DND-41 (cell line): ENCODE results near the gene COL19A1.

Source experiments
- ATAC-seq: fragments of 200-7000 bp; cut with Tn5 transposase; 3 replicates; pipeline ENCODE4 v1.9.1; 2021; ENCODE audit warnings: low read depth; ENCODE audit not compliant: insufficient read depth
- DNase-seq: peaks from one replicate; pipeline ENCODE4 v3.0.0-alpha.2; 2020
- H2AFZ ChIP-seq: 2 replicates; pipeline ENCODE4 v1.6.0; 2012; ENCODE audit warnings: low read depth, low read length
- H3K27ac ChIP-seq: 2 replicates; pipeline ENCODE4 v1.5.1; 2012; ENCODE audit warnings: low read length, inconsistent platforms
- H3K27me3 ChIP-seq: fragments of 200-600 bp; sonication (generic); 2 replicates; pipeline ENCODE4 v1.6.0; 2012; ENCODE audit warnings: low read length, mild to moderate bottlenecking, inconsistent platforms; ENCODE audit not compliant: insufficient read depth, poor library complexity
- H3K36me3 ChIP-seq: 2 replicates; pipeline ENCODE4 v1.5.1; 2012; ENCODE audit warnings: low read length, inconsistent platforms; ENCODE audit not compliant: insufficient read depth
- H3K4me1 ChIP-seq: 2 replicates; pipeline ENCODE4 v1.5.1; 2012; ENCODE audit warnings: mild to moderate bottlenecking, low read length; ENCODE audit not compliant: insufficient read depth
- H3K4me2 ChIP-seq: 2 replicates; pipeline ENCODE4 v1.6.0; 2012; ENCODE audit warnings: mild to moderate bottlenecking, moderate library complexity, low read length, inconsistent platforms; ENCODE audit not compliant: insufficient read depth
- H3K4me3 ChIP-seq, 2 experiments: fragments of 200-600 bp in 1 of 2; shearing (Covaris generic) in 1 of 2; 2 replicates each; pipeline ENCODE4 v1.5.1; 2012 to 2016; ENCODE audit warnings: inconsistent platforms in 2 of 2, low read length in 2 of 2, mild to moderate bottlenecking in 2 of 2, low read depth in 1 of 2, moderate library complexity in 1 of 2
- H3K79me2 ChIP-seq: 2 replicates; pipeline ENCODE4 v1.6.0; 2012; ENCODE audit warnings: low read length, inconsistent platforms; ENCODE audit not compliant: insufficient read depth
- H3K9ac ChIP-seq: 2 replicates; pipeline ENCODE4 v1.6.0; 2012; ENCODE audit warnings: low read depth, mild to moderate bottlenecking, inconsistent platforms, low read length, moderate library complexity
- H3K9me3 ChIP-seq: 2 replicates; pipeline ENCODE4 v1.5.1; 2012; ENCODE audit warnings: low read length, moderate library complexity, mild to moderate bottlenecking, inconsistent platforms; ENCODE audit not compliant: insufficient read depth, severe bottlenecking
- H4K20me1 ChIP-seq: 2 replicates; pipeline ENCODE4 v1.6.0; 2012; ENCODE audit warnings: low read length; ENCODE audit not compliant: insufficient read depth
- CTCF ChIP-seq: IDR thresholded peaks from 2 replicates; pipeline ENCODE4 v1.5.1; 2012; ENCODE audit warnings: borderline replicate concordance, low read length, moderate library complexity, mild to moderate bottlenecking; ENCODE audit not compliant: poor library complexity, severe bottlenecking; ENCODE audit errors: extremely low read depth
- EZH2 ChIP-seq: IDR thresholded peaks from 3 replicates; pipeline ENCODE4 v1.6.1; 2012; ENCODE audit warnings: borderline replicate concordance, low read depth, mild to moderate bottlenecking, moderate library complexity, low read length, inconsistent platforms; ENCODE audit not compliant: severe bottlenecking

The COL19A1 gene

GRCh38 chr6:70124443-70124842, 258.1 kb downstream of the COL19A1 start:
- no peaks in the 10 kb centered on the region for H3K36me3 ChIP-seq
- no peak overlapping the region for H2AFZ ChIP-seq
- ATAC-seq: no peak
- H3K79me2 ChIP-seq: no peaks in the 10 kb centered on the region
- H3K27ac ChIP-seq: no peak overlapping the region
- no peak for DNase-seq
- H3K9me3 ChIP-seq: no peaks in the 10 kb centered on the region
- TF ChIP-seq EZH2: no peak
- no peak for TF ChIP-seq CTCF
- H3K4me1 ChIP-seq: no peaks in the 10 kb centered on the region
- no peaks in the 10 kb centered on the region for H4K20me1 ChIP-seq
- H3K27me3 ChIP-seq: no peaks in the 10 kb centered on the region
- no peak overlapping the region for H3K4me2 ChIP-seq
- H3K4me3 ChIP-seq: no peak overlapping the region
- H3K9ac ChIP-seq: no peak overlapping the region

- no peaks in the 10 kb centered on the region for H3K27me3 ChIP-seq
- ATAC-seq: no peak
- no peaks in the 10 kb centered on the region for H3K9me3 ChIP-seq
- H3K4me2 ChIP-seq: no peak overlapping the region
- TF ChIP-seq CTCF: no peak
- no peak for TF ChIP-seq EZH2
- H3K27ac ChIP-seq: no peak overlapping the region
- no peak overlapping the region for H3K9ac ChIP-seq
- no peaks in the 10 kb centered on the region for H3K36me3 ChIP-seq
- H4K20me1 ChIP-seq: no peaks in the 10 kb centered on the region
- H3K4me1 ChIP-seq: no peaks in the 10 kb centered on the region
- no peaks in the 10 kb centered on the region for H3K79me2 ChIP-seq
- H2AFZ ChIP-seq: no peak overlapping the region
- H3K4me3 ChIP-seq: no peak overlapping the region
- DNase-seq: no peak
These were observed 258.7 kb downstream of the COL19A1 start for GRCh38 chr6:70124882-70125545.

GRCh38 chr6:70125602-70126001, 259.2 kb downstream of the COL19A1 start:
- Histone ChIP-seq H3K36me3 (no peaks in the 10 kb centered on the region), H3K27ac (no peak overlapping the region), H3K9ac (no peak overlapping the region), H3K4me3 (no peak overlapping the region), H3K4me2 (no peak overlapping the region), H2AFZ (no peak overlapping the region), H3K27me3 (no peaks in the 10 kb centered on the region), H3K79me2 (no peaks in the 10 kb centered on the region), H3K9me3 (no peaks in the 10 kb centered on the region), H3K4me1 (no peaks in the 10 kb centered on the region), H4K20me1 (no peaks in the 10 kb centered on the region)
- ATAC-seq (no peak), DNase-seq (no peak)
- TF ChIP-seq CTCF (no peak), EZH2 (no peak)

GRCh38 chr6:70129341-70129740, 263.0 kb downstream of the COL19A1 start:
- Histone ChIP-seq H3K27me3 (no peaks in the 10 kb centered on the region), H3K4me1 (no peaks in the 10 kb centered on the region; the same call in 1 of the 2 replicates), H3K9me3 (no peaks in the 10 kb centered on the region), H3K9ac (no peak overlapping the region), H3K79me2 (no peaks in the 10 kb centered on the region), H4K20me1 (no peaks in the 10 kb centered on the region), H2AFZ (no peak overlapping the region), H3K4me2 (no peak overlapping the region), H3K36me3 (no peaks in the 10 kb centered on the region), H3K4me3 (no peak overlapping the region), H3K27ac (no peak overlapping the region)
- TF ChIP-seq EZH2 (no peak), CTCF (no peak)
- DNase-seq: no peak
- ATAC-seq: no peak
